ENCODE measurements around the gene R3HDM1.
A peak's percentile ranks its signal among the peaks of the same experiment; 100 is the strongest.
"Not testable (repeated sequence)": the region's sequence is repeated elsewhere in the genome, so short reads cannot be mapped to it uniquely, and the experiment has no call there.

R3HDM1 gene

DNA sequence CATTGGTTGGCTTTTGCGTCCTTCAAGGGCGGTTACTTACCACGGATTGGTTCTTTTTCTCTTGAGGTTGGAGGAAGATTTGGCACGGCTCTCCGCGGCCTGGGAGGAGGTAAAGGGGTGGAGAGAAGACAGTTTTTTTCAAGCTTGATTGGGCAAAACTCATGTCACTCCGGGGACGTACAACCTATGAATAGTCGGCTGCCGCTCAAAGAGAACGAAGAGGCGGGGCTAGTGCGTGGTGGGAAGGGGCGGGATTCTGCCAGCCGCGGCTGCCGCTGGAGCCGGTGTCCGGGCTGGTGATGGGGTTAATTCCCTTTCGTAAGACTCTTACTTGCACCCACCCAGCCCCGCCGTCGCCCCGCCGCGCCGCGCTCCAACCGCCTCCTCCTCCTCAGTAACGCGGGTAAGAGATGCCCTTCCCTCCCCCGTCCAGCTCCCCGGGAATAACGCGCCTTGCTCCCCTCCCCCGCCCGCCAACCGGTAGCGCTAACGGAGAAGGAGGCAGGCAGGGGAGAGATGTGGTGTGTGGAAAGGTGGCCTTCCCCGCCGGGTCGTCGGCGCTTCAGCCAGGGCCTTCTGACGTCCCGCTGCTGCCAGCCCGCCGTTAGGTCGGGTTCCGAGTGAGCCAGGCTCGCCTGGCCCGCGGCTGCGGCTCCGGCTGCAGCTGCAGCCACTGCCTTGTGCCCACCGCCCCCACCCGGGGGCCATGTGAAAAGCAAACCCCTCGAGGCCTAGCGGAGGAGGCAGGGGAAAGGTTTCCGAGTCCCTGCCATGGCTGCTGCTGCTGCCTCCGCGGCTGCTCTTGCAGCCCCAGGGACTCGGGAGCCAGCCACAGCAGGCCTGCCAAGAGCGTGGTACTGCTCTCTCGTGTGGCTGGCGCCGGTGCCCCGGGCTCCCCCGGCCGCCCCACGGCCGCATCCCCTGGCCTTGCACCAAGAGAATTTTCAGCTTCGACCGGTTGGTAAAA, at the start of gene R3HDM1:
Gene R3HDM1, plus strand, starts transcription at position 254 of the 967 bp plus-strand sequence. CDS start 73,362 bp downstream, outside the sequence.
- Histone ChIP-seq H3K36me3 (peaks cover 0 to 36% (median 12%) of the 10 kb centered on the region in 11 experiments; a peak in 16 of 22 replicates), H4K20me1 (peaks cover 0 to 30% (median 14%) of the 10 kb centered on the region in 11 experiments; a peak in 9 of 22 replicates), H3K4me3 (peak within 1 kb of the TSS; percentile 68 to 90 (median 81)), H3K4me1 (peaks cover 20 to 35% (median 32%) of the 10 kb centered on the region in 10 experiments), H3K9ac (peak within 1 kb of the TSS; percentile 86 to 96 (median 94)), H3K27ac (peak within 1 kb of the TSS; percentile 54 to 97 (median 96)), H3K4me2 (peak within 1 kb of the TSS; percentile 81 to 95 (median 88)), H3K27me3 (no peaks in the 10 kb centered on the region), H3K9me3 (replicated peaks in 1 of 11) (peaks cover 0 to 8% (median 6%) of the 10 kb centered on the region in 11 experiments; a peak in 17 of 22 replicates)
- TF ChIP-seq Cebpa-rat (IDR thresholded peaks at IDR 0.05) = no peak

GRCh38 chr2:135485441-135485840, 45.8 kb upstream of the R3HDM1 start:
- Histone ChIP-seq H3K27me3 (no peaks in the 10 kb centered on the region), H3K4me2 (no peak overlapping the region), H3K27ac (no peak overlapping the region), H4K20me1 (no peaks in the 10 kb centered on the region), H3K4me1 (no peaks in the 10 kb centered on the region), H3K9me3 (replicated peaks in 1 of 11) (peaks cover 30 to 43% (median 37%) of the 10 kb centered on the region in 11 experiments), H3K9ac (no peak overlapping the region), H3K36me3 (peaks cover 28 to 42% (median 33%) of the 10 kb centered on the region in 11 experiments), H3K4me3 (no peak overlapping the region)
- TF ChIP-seq Cebpa-rat (IDR thresholded peaks at IDR 0.05) = no peak

GRCh38 chr2:135490376-135490775, 40.9 kb upstream of the R3HDM1 start:
- Histone ChIP-seq H4K20me1 (no peaks in the 10 kb centered on the region), H3K27ac (no peak overlapping the region), H3K4me1 (peaks cover 0 to 7% (median 0%) of the 10 kb centered on the region in 10 experiments; a peak in 5 of 20 replicates), H3K27me3 (no peaks in the 10 kb centered on the region), H3K9me3 (replicated peaks in 1 of 11) (peaks cover 22 to 43% (median 34%) of the 10 kb centered on the region in 11 experiments), H3K36me3 (peaks cover 22 to 50% (median 31%) of the 10 kb centered on the region in 11 experiments), H3K9ac (no peak overlapping the region), H3K4me2 (no peak overlapping the region), H3K4me3 (no peak overlapping the region)
- no peak for TF ChIP-seq Cebpa-rat (IDR thresholded peaks at IDR 0.05)

GRCh38 chr2:135494503-135494902, 36.8 kb upstream of the R3HDM1 start:
- H3K4me3 ChIP-seq = no peak overlapping the region
- H3K36me3 ChIP-seq = peaks cover 19 to 57% (median 37%) of the 10 kb centered on the region in 11 experiments
- H3K27ac ChIP-seq = no peak overlapping the region
- peaks cover 33 to 55% (median 44%) of the 10 kb centered on the region in 11 experiments for H3K9me3 ChIP-seq (replicated peaks in 1 of 11)
- H3K27me3 ChIP-seq = no peaks in the 10 kb centered on the region; a peak in 1 of 22 replicates
- H3K4me2 ChIP-seq = no peak overlapping the region
- H3K4me1 ChIP-seq = peaks cover 0 to 7% (median 0%) of the 10 kb centered on the region in 10 experiments; a peak in 5 of 20 replicates
- TF ChIP-seq Cebpa-rat (IDR thresholded peaks at IDR 0.05) = no peak
- no peak overlapping the region for H3K9ac ChIP-seq
- H4K20me1 ChIP-seq = no peaks in the 10 kb centered on the region

GRCh38 chr2:135494917-135495316, 36.4 kb upstream of the R3HDM1 start:
- no peaks in the 10 kb centered on the region for H4K20me1 ChIP-seq
- H3K36me3 ChIP-seq = peaks cover 23 to 61% (median 41%) of the 10 kb centered on the region in 11 experiments
- no peak overlapping the region for H3K27ac ChIP-seq
- no peak for TF ChIP-seq Cebpa-rat (IDR thresholded peaks at IDR 0.05)
- H3K4me3 ChIP-seq = no peak overlapping the region
- peaks cover 37 to 59% (median 48%) of the 10 kb centered on the region in 11 experiments for H3K9me3 ChIP-seq (replicated peaks in 1 of 11)
- peaks cover 0 to 7% (median 0%) of the 10 kb centered on the region in 10 experiments; a peak in 5 of 20 replicates for H3K4me1 ChIP-seq
- H3K27me3 ChIP-seq = no peaks in the 10 kb centered on the region; a peak in 1 of 22 replicates
- H3K4me2 ChIP-seq = no peak overlapping the region
- no peak overlapping the region for H3K9ac ChIP-seq

DNA sequence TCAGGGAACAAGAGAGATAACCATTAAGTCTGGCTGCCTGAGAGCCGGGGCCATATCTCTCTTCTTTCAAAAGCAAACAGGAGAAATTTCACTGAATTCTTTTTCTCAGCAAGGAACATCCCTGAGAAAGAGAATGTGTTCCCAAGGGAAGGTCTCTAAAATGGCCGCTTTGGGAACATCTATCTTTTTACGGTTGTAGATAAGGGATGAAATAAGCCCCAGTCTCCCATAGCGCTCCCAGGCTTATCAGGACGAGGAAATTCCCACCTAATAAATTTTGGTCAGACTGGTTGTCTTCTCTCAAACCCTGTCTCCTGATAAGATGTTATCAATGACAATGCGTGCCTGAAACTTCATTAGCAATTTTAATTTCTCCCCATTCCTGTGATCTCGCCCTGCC, 32.7 kb upstream of the R3HDM1 start:
- not testable (repeated sequence) for H3K4me3 ChIP-seq, H3K27ac ChIP-seq, H3K4me2 ChIP-seq, H3K27me3 ChIP-seq, H4K20me1 ChIP-seq, H3K9ac ChIP-seq, H3K4me1 ChIP-seq
- peaks cover 36 to 81% (median 63%) of the 10 kb centered on the region in 11 experiments for H3K36me3 ChIP-seq
- H3K9me3 ChIP-seq (replicated peaks in 1 of 11) = peaks cover 56 to 74% (median 62%) of the 10 kb centered on the region in 11 experiments

DNA sequence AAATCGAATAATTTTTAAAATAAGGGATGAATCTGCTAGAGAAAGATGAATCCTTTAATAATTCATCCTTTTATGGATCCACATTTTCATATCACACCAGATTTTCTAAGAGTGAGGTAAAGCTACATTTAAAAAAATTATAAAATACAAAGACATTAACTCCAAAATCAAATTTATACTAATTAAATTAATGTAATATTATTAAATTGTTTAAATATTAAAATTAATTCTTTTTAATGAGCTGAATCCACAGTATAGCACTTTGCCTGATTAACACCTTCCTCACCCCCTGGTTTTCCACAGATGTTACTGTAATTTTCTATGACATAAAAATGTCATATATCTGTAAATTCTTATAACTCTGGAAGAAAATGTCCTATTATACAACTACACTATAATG, 26.5 kb upstream of the R3HDM1 start:
- peaks cover 14 to 32% (median 25%) of the 10 kb centered on the region in 11 experiments for H3K9me3 ChIP-seq (replicated peaks in 1 of 11)
- no peak overlapping the region for H3K9ac ChIP-seq
- H3K36me3 ChIP-seq = peaks cover 9 to 42% (median 31%) of the 10 kb centered on the region in 11 experiments; a peak in 20 of 22 replicates
- TF ChIP-seq Cebpa-rat (IDR thresholded peaks at IDR 0.05) = no peak
- H3K4me1 ChIP-seq = no peaks in the 10 kb centered on the region
- H3K27me3 ChIP-seq = no peaks in the 10 kb centered on the region
- no peak overlapping the region for H3K4me3 ChIP-seq
- no peak overlapping the region for H3K27ac ChIP-seq
- no peaks in the 10 kb centered on the region for H4K20me1 ChIP-seq
- no peak overlapping the region for H3K4me2 ChIP-seq

DNA sequence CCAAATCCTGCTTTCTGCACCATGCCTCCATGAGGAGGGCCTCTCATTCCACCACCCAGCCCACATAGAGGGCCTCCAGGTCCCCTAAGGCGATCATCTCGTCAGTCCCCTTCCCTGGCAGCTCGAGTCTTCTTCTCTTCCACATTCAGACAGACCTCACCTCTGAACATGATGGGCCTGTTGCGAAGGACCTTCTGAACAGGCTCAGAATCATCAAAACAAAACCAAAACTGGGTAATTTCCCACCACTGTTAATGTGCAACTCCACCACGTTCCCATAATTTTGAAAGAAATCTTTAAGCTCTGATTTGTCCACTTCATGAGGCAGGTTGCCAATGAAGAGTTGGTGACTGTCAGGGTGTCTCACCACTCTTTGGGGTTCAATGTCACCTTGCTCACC, 20.7 kb upstream of the R3HDM1 start:
- Histone ChIP-seq H3K27ac (no peak overlapping the region), H3K9ac (no peak overlapping the region), H3K27me3 (no peaks in the 10 kb centered on the region), H3K4me1 (no peaks in the 10 kb centered on the region), H3K9me3 (replicated peaks in 1 of 11) (peaks cover 14 to 45% (median 38%) of the 10 kb centered on the region in 11 experiments), H3K4me3 (no peak overlapping the region), H3K36me3 (peaks cover 0 to 21% (median 11%) of the 10 kb centered on the region in 11 experiments; a peak in 14 of 22 replicates), H3K4me2 (no peak overlapping the region), H4K20me1 (no peaks in the 10 kb centered on the region)
- no peak for TF ChIP-seq Cebpa-rat (IDR thresholded peaks at IDR 0.05)

- H3K9ac ChIP-seq = no peak overlapping the region
- peaks cover 29 to 60% (median 53%) of the 10 kb centered on the region in 11 experiments for H3K9me3 ChIP-seq (replicated peaks in 1 of 11)
- H3K4me1 ChIP-seq = no peaks in the 10 kb centered on the region
- H3K4me2 ChIP-seq = no peak overlapping the region
- no peak for TF ChIP-seq Cebpa-rat (IDR thresholded peaks at IDR 0.05)
- H3K4me3 ChIP-seq = no peak overlapping the region
- peaks cover under 1 to 32% (median 15%) of the 10 kb centered on the region in 11 experiments; a peak in 21 of 22 replicates for H3K36me3 ChIP-seq
- H3K27ac ChIP-seq = no peak overlapping the region
- H4K20me1 ChIP-seq = no peaks in the 10 kb centered on the region
- H3K27me3 ChIP-seq = no peaks in the 10 kb centered on the region
These were observed 19.2 kb upstream of the R3HDM1 start for GRCh38 chr2:135512099-135512498.
